GM12892 (cell line): ENCODE measurements around the gene UNG.
A peak's percentile ranks its signal among the peaks of the same experiment; 100 is the strongest.

Source experiments
- DNase-seq: peaks from one replicate; pipeline ENCODE4 v3.0.0; 2011; ENCODE audit not compliant: insufficient read length
- FAIRE-seq: peaks from 2 replicates; lab custom pipeline; 2011; peaks lifted over from hg19 to GRCh38; lab: Jason Lieb, UNC
- POLR2A ChIP-seq: IDR thresholded peaks from 2 replicates; pipeline ENCODE4 v1.6.1; 2011; ENCODE audit warnings: low read depth, low read length, control low read depth
- POLR2AphosphoS5 ChIP-seq: IDR thresholded peaks from 2 replicates; pipeline ENCODE4 v1.6.1; 2011; ENCODE audit warnings: low read depth, low read length, control low read depth
- TAF1 ChIP-seq: IDR thresholded peaks from 2 replicates; pipeline ENCODE4 v1.6.1; 2011; ENCODE audit warnings: low read depth, mild to moderate bottlenecking, control low read depth, low read length, borderline replicate concordance

The UNG gene

GRCh38 chr12:109113661-109114321, 16.4 kb downstream of the UNG start:
- TF ChIP-seq POLR2AphosphoS5 (no peak), POLR2A (no peak)
- no peak for FAIRE-seq

GRCh38 chr12:109114644-109115043, 17.2 kb downstream of the UNG start:
- DNase-seq (no peak), FAIRE-seq (no peak)
- no peak for TF ChIP-seq POLR2A
- TF ChIP-seq POLR2AphosphoS5, result no peak
- TF ChIP-seq TAF1, result no peak

More at GRCh38 chr12:109113661-109114321, 16.4 kb downstream of the UNG start:
- DNase-seq, result no peak

- DNase-seq (no peak), FAIRE-seq (no peak)
Observed at GRCh38 chr12:109115404-109115757, 18.0 kb downstream of the UNG start.

GRCh38 chr12:109115758-109116610, 18.6 kb downstream of the UNG start, which contains the start of gene ACACB:
Gene ACACB, plus strand, starts transcription at chr12:109116587. Its CDS starts 22,819 bp downstream, at chr12:109139406.
- no peak for FAIRE-seq
- TF ChIP-seq TAF1 (no peak), POLR2AphosphoS5 (no peak), POLR2A (no peak)
- no peak for DNase-seq

More at GRCh38 chr12:109115404-109115757, 18.0 kb downstream of the UNG start:
- TF ChIP-seq POLR2AphosphoS5, result no peak
- TF ChIP-seq POLR2A, result no peak
- no peak for TF ChIP-seq TAF1

GRCh38 chr12:109116611-109116949, 19.2 kb downstream of the UNG start:
- TF ChIP-seq POLR2A (no peak), TAF1 (no peak), POLR2AphosphoS5 (no peak)
- no peak for FAIRE-seq
- DNase-seq, result no peak

- DNase-seq (no peak), FAIRE-seq (no peak)
- TF ChIP-seq POLR2A, result no peak
- no peak for TF ChIP-seq TAF1
- no peak for TF ChIP-seq POLR2AphosphoS5
Observed at GRCh38 chr12:109120095-109120494, 22.7 kb downstream of the UNG start.

- no peak for FAIRE-seq
- TF ChIP-seq POLR2AphosphoS5 (no peak), POLR2A (no peak), TAF1 (no peak)
- DNase-seq, result no peak
Observed at GRCh38 chr12:109120557-109120956, 23.2 kb downstream of the UNG start.

GRCh38 chr12:109121346-109121880, 24.0 kb downstream of the UNG start:
- DNase-seq, result no peak
- TF ChIP-seq TAF1 (no peak), POLR2AphosphoS5 (no peak), POLR2A (no peak)
- no peak for FAIRE-seq

GRCh38 chr12:109124878-109125648, 27.7 kb downstream of the UNG start:
- DNase-seq (no peak), FAIRE-seq (no peak)
- TF ChIP-seq TAF1 (no peak), POLR2A (no peak), POLR2AphosphoS5 (no peak)

- FAIRE-seq, result peak; percentile 51
- DNase-seq, result no peak
- TF ChIP-seq TAF1, result no peak
- TF ChIP-seq POLR2A, result no peak
- no peak for TF ChIP-seq POLR2AphosphoS5
Observed at GRCh38 chr12:109125791-109126190, 28.4 kb downstream of the UNG start.

- no peak for DNase-seq
- FAIRE-seq, result no peak
- no peak for TF ChIP-seq POLR2A
- TF ChIP-seq POLR2AphosphoS5, result no peak
- no peak for TF ChIP-seq TAF1
Observed at GRCh38 chr12:109126784-109127183, 29.4 kb downstream of the UNG start.

- DNase-seq (no peak), FAIRE-seq (no peak)
- TF ChIP-seq POLR2A, result no peak
- no peak for TF ChIP-seq POLR2AphosphoS5
- no peak for TF ChIP-seq TAF1
Observed at GRCh38 chr12:109127533-109128242, 30.3 kb downstream of the UNG start.
